NCI-H2196 (cell line): ENCODE results near the gene RSU1.

Source experiments
- DNase-seq: peaks from one replicate; lab custom pipeline; 2025; ENCODE audit not compliant: unreplicated experiment; lab: John Stamatoyannopoulos, UW

RSU1 gene

GRCh38 chr10:16685551-16685950 lies 131.7 kb downstream of the RSU1 start:
- DNase-seq: no peak

GRCh38 chr10:16681521-16681920 lies 135.7 kb downstream of the RSU1 start:
- no peak for DNase-seq

- no peak for DNase-seq
Observed at GRCh38 chr10:16679511-16679910, 137.7 kb downstream of the RSU1 start.

- DNase-seq: no peak
Observed at GRCh38 chr10:16675334-16675733, 141.9 kb downstream of the RSU1 start.

- DNase-seq: peak; percentile 26
Observed at GRCh38 chr10:16674147-16674703, 143.0 kb downstream of the RSU1 start.

- DNase-seq: peak; percentile 57
Observed at GRCh38 chr10:16673443-16673842, 143.8 kb downstream of the RSU1 start.

GRCh38 chr10:16663444-16663843 lies 153.8 kb downstream of the RSU1 start:
- no peak for DNase-seq

- DNase-seq: no peak
Observed at GRCh38 chr10:16662923-16663322, 154.3 kb downstream of the RSU1 start.

GRCh38 chr10:16656895-16657294 lies 160.3 kb downstream of the RSU1 start:
- no peak for DNase-seq

GRCh38 chr10:16653224-16653623 lies 164.0 kb downstream of the RSU1 start:
- no peak for DNase-seq

- DNase-seq: no peak
Observed at GRCh38 chr10:16652154-16652553, 165.1 kb downstream of the RSU1 start.

- DNase-seq: no peak
Observed at GRCh38 chr10:16649757-16650156, 167.5 kb downstream of the RSU1 start.

GRCh38 chr10:16648366-16648765 lies 168.9 kb downstream of the RSU1 start:
- no peak for DNase-seq

GRCh38 chr10:16646181-16647059 lies 170.8 kb downstream of the RSU1 start:
- DNase-seq: no peak

GRCh38 chr10:16644146-16644545 lies 173.1 kb downstream of the RSU1 start:
- no peak for DNase-seq

GRCh38 chr10:16643502-16643901 lies 173.7 kb downstream of the RSU1 start:
- DNase-seq: no peak

- DNase-seq: no peak
Observed at GRCh38 chr10:16640153-16640552, 177.1 kb downstream of the RSU1 start.

- DNase-seq: no peak
Observed at GRCh38 chr10:16639471-16639870, 177.8 kb downstream of the RSU1 start.

GRCh38 chr10:16632996-16633395 lies 184.2 kb downstream of the RSU1 start:
- DNase-seq: no peak

- no peak for DNase-seq
Observed at GRCh38 chr10:16626697-16627096, 190.5 kb downstream of the RSU1 start.

GRCh38 chr10:16612981-16613355 lies 204.3 kb downstream of the RSU1 start:
- no peak for DNase-seq

GRCh38 chr10:16612115-16612980 lies 204.9 kb downstream of the RSU1 start:
- DNase-seq: no peak
